NOMO-1 treated with DMSO at 0.1 percent for 48 hours (cell line): ENCODE data around the gene C19orf67.
A peak's percentile ranks its signal among the peaks of the same experiment; 100 is the strongest.

Experiments used
- DNase-seq: peaks from one replicate; lab custom pipeline; 2025; ENCODE audit not compliant: unreplicated experiment; lab: John Stamatoyannopoulos, UW

The C19orf67 gene

DNA sequence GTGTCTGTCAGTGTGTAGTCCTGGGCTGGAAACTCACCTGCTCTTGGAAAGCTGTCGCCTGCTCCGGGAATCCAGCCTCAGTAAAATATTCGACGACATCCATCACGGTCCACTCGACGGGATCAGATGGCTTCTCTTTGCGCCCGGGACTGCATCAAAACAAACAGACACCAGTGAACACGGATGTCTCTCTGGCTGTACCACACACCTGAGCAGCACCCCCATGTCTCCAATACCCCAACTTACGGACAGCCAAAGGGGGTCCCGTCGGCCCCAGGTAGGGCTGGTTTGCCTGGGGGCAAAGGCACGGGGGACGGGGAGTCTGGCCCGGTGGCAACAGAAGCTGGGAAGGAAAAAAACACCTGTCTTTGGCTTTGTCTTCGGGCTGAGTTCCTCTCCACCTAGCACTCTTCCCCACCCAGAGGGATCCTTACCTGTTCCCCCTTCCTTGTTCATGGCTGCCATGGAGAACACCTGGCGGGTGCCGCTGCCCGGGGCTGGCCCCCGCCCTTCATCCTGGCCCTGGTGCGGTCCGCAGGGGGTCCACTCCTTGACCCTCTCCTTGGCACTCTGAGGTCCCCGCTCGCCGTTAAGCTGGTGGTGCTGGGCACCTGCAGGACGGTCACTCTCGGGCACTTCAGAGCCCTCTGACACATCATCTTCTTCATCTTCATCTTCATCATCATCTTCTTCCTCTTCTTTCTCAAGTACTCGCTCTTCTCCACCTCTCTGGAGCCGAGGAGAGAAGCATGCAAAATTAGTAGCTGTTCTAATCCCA lies 3.2 kb upstream of the C19orf67 start:
- no peak for DNase-seq

- no peak for DNase-seq
These were observed 515 bp upstream of the C19orf67 start for GRCh38 chr19:14086098-14086497.

DNA sequence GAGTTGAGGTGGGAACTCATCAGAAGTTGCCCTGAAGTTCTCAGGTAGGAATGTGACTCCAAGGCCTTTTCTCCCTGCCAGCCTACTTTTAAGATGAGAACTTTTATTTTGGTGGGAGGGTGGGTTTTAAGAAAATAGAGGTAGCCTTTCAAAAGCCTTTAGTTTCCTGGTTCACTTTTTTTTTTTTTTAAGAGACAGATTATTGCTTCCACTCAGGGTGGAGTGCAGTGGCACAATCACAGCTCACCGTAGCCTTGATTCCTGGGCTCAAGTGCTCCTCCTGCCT lies 3.0 kb downstream of the C19orf67 start:
- no peak for DNase-seq

DNA sequence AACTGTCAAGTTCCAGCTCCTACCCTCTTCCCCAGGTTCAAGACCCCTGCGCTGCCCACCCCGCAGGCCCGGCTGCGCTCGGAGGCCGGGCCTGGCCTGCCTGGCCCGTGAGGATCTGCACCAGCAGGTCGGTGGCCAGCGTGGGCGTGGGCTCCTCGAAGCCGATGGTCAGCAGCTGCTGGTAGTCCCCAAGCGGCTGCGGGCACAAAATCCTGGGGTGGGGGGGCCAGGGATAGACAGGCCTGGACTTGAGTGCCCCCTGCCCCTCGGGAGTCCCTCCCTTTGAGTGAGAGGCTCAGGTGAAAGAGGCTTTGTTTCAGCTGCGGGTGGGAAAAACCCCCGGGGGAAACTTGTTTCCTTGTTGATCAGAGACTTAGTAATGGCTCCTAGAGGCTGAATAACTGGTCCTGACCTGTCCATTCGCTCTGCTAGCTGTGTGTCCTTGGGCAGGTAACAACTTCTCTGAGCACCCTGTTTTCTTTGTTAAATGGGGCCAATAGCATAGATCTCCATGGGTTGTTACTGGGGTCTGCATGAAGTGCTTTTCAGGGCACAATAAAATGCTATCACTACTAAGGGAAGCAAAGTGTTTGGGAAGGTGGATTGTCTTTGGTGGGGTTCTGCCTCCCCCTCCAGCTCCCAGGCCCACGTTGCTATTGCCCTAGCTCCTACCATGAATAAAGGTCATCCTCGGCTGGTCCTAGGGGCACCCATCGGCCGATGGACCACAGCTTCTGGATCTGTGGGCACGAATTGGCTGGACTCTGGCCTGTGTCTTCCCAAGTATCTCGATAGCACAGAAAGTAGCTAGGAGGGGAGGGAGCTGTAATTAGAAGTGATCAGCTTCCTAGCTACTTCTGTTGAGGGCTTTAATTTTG lies 3.5 kb downstream of the C19orf67 start:
- DNase-seq: no peak

GRCh38 chr19:14080887-14081796 lies 4.4 kb downstream of the C19orf67 start:
- peak; percentile 99 for DNase-seq

DNA sequence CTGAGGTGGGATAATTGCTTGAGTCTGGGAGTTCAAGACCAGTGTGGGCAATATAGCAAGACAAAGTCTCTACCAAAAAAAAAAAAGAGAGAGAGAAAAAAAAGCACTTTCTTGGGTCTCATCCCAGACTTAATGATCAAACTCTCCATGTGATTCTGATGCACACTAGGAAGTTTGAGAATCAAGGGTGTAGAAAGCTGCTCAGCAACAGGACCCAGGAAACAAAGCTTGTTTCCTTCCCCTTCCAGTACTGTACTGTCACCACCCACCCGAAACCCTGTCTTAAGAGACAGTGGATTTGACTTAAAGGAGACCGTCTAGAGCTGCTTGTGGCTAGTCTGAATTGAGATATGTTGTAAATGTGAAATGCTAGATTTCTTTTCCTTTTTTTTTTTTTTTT lies 7.2 kb downstream of the C19orf67 start:
- no peak for DNase-seq

DNA sequence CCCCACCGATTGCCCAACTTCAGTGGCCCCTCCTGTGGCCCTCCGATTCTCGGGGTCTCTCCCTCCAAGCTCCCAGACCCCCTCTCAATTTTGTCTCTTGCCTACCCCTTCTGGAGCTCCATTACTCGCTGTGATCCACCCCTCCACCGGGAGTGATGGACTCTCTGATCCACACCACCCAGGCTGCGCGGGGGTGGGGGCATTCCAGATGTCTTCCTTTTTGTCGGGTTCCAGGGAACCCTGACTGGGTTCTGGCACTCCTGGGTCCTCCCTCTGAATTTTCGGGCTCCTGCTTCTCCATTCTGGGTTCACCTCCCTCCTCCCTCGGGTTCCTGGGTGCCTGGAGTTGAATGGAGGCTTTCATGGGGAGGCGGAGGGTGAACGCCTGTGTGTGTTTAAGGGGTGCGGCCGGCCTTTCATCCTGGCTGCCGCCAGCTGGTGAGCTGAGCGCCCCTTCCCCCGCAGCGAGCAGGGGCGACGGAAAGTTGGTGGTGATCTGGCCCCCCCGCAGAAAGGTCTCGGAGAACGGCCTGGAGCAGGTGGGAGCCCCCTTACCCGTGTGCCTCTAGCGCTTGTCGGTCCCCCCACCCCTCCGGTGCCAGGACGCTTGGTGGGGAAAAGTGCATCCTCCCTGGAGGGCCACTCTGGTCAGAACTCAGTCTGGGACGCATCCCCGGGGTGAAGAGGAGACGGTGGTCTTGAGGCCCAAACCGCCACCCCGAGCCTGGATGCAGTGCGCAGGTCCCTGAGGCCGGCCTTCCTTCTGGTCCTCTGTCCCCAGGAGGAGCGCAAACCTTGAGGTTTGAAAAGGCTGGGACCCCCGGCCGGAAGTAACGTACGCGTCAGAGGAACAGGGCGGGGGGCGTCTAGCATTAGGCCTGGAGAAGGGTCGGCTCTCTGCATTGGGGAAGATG lies 11.4 kb downstream of the C19orf67 start:
- no peak for DNase-seq

- peak; percentile 68 for DNase-seq
These were observed 12.2 kb downstream of the C19orf67 start for GRCh38 chr19:14073261-14073924.

- DNase-seq: no peak
These were observed 12.9 kb downstream of the C19orf67 start, which contains the start of gene MISP3 for GRCh38 chr19:14072535-14073260. Gene MISP3, plus strand, starts transcription at chr19:14072786. Its CDS starts 524 bp downstream, at chr19:14073310.

- no peak for DNase-seq
These were observed 15.1 kb downstream of the C19orf67 start for GRCh38 chr19:14070268-14071050.

DNA sequence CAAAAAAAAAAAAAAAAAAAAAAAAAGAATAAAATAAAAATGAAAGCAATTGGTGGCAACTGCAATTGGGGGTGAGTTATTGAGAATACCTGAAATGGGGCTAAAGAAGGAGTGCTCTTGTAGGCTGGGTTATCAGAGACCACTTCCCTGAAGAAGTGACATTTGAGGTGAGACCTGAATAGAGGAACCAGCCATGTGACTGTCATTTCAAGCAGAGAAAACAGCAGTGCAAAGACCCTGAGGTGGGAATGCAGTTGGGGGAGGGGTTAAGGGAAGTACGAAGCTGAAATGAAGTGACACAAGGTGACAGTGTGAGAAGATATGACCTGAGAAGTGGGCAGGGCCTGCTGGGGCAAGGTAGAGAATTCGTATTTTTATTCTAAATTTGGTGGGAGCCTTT lies 19.4 kb downstream of the C19orf67 start:
- peak; percentile 10 for DNase-seq

DNA sequence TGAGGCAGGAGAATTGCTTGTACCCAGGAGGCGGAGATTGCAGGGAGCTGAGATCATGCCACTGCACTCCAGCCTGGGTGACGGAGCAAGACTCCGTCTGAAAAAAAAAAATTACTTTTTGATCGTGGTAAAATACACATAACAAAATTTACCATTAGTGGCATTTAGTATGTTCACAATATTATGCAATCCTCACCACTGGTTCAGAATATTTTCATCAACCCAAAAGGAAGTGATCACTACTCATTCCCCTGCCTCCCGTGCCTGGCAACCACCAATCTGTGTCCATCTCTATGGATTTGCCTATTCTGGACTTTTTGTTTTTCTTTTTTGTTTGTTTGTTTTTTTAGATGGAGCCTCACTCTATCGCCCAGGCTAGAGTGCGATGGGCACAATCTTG lies 22.5 kb downstream of the C19orf67 start:
- no peak for DNase-seq

DNA sequence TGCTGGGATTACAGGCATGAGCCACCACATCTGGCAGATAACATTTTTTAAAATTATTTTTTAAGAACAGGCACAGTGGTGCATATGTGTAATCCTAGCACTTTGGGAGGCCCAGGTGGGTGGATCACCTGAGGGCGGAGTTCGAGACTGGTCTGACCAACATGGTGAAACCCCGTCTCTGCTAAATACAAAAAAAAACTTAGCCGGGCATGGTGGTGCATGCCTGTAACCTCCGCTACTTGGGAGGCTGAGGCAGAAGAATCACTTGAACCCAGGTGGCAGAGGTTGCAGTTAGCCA lies 23.1 kb downstream of the C19orf67 start:
- DNase-seq: no peak

GRCh38 chr19:14061751-14062557 lies 23.6 kb downstream of the C19orf67 start, which contains the start of gene PALM3:
Gene PALM3, minus strand, starts transcription at chr19:14062076. Its CDS starts 96 bp downstream, at chr19:14061980.
- no peak for DNase-seq

DNA sequence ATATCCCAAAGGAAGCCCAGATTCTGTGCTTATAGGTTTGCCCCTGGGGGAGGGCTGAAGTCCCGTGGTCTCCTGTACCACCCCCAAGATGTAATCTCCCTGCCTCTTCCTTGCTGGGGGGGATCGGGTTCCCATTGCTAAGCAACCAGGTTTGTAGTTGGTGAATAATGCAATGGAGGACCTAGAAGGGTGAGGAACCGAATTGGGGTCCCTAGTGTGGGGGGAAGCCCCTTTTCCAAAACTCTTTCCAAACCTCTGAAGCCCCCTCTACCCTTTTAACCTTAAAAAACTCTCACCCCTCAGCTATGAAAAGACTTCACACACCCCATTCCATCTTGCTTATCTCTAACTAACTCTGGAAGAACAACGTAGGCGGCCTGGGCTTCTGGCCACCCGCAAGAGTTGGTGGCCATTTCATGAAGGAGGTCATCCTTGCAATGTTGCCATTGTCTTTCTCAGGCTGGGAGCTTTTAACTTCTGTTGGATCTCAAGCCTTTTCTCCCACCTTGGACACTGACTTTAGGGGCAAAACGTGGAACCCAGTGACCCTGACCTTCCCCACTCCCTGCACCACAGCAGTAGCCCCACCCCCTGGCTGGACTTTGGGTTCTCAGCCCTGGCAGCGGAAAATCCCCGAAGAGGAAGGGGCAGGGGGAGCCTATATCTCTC lies 24.4 kb downstream of the C19orf67 start:
- DNase-seq: no peak

GRCh38 chr19:14059652-14060155 lies 25.9 kb downstream of the C19orf67 start:
- no peak for DNase-seq

DNA sequence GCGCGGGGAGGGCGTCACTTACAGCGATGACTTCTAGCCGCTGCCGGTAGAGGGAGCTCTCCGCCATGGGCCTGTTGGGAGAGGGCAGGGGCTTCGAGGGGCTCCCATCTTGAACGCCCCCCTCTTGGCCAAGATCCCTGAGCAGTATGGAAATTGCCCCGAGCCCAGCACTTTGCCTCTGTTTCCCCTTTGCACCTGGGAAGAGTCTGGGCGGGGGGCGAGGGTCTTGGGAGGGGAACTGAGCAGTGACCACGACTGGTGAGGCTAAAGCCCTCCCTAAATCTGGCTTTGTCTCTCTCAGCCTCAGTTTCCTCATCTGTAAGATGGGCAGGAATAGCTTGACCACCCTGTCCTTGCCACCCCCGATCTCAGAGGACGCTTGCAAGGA lies 26.5 kb downstream of the C19orf67 start:
- peak; percentile 20 for DNase-seq
